Mucosa of rectum (tissue), 2 donors: Measurements from ENCODE around the gene RAPGEF1.

Experiments used
- H3K27ac ChIP-seq, 2 donors: one replicate each; pipeline ENCODE4 v1.7.0; 2013; ENCODE audit warnings: inconsistent platforms in 2 of 2, low read depth in 2 of 2, low read length in 2 of 2
- H3K27me3 ChIP-seq, 2 donors: one replicate each; pipeline ENCODE4 v1.7.0; 2013; ENCODE audit warnings: low read length in 2 of 2; ENCODE audit not compliant: control insufficient read depth in 2 of 2, insufficient read depth in 2 of 2
- H3K36me3 ChIP-seq, 2 donors: one replicate each; pipeline ENCODE4 v1.7.0; 2013; ENCODE audit warnings: low read length in 2 of 2; ENCODE audit not compliant: control insufficient read depth in 2 of 2, insufficient read depth in 2 of 2
- H3K4me1 ChIP-seq, 2 donors: one replicate each; pipeline ENCODE4 v1.7.0; 2013; ENCODE audit warnings: low read length in 2 of 2, mild to moderate bottlenecking in 1 of 2; ENCODE audit not compliant: control insufficient read depth in 2 of 2, insufficient read depth in 2 of 2
- H3K4me3 ChIP-seq, 2 donors: one replicate each; pipeline ENCODE4 v1.7.0; 2013; ENCODE audit warnings: low read length in 2 of 2
- H3K9ac ChIP-seq, 2 donors: one replicate each; pipeline ENCODE4 v1.7.0; 2013; ENCODE audit warnings: low read length in 2 of 2, low read depth in 1 of 2, mild to moderate bottlenecking in 1 of 2
- H3K9me3 ChIP-seq, 2 donors: one replicate each; pipeline ENCODE4 v1.7.0; 2013; ENCODE audit warnings: low read length in 2 of 2; ENCODE audit not compliant: control insufficient read depth in 2 of 2
- donor health status: healthy.
- donor health status: Normal muscosa, but diverticular disease.

RAPGEF1 gene

DNA sequence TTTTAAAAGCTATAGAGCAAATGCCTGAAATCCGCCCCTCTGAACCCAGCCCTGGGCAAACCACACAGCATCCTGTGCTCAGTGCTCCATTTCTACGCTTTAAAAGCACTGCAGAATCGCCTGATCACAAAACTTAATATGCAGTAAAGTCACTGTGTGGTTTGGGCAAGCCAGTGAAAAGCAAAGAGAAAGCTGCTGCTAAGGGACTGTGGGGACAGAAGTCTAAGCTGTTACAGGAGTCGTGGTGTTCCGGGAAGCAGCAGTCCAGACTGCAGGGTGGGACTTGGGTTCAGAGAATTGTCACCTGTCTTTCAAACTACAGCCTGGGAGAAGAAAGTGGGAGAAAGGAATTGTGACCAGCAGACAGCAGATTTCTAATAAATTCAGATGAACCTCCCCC lies 8.2 kb downstream of the RAPGEF1 start:
- Histone ChIP-seq H3K27me3 (no peaks in the 10 kb centered on the region), H3K36me3 (no peaks in the 10 kb centered on the region), H3K9me3 (no peaks in the 10 kb centered on the region), H3K4me3 (no peak overlapping the region), H3K4me1 (peaks cover 71 to 76% of the 10 kb centered on the region in 2 donors), H3K9ac (peak overlapping the region in 1 of 2 donors; percentile 19), H3K27ac (peak overlapping the region; percentile 49 to 81)

DNA sequence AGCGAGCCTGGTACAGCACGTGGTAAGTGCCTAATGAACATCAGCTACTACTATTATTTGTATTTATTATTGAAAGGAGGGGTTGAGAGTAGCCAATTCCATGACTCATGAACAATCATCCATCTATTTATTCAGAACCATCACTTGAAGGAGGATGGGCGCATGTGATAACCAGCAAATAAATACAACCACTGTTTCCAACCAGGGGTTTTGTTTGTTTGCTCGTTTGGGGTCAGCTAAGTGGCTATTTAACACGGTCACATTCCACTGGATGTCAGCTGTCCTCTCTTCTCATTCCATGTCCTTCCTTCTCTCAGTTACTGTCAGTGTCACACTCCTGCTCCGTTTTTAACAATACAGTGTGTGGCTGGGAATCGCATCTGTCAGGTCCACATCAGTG lies 8.6 kb downstream of the RAPGEF1 start:
- Histone ChIP-seq H3K36me3 (no peaks in the 10 kb centered on the region), H3K4me1 (peaks cover 70 to 74% of the 10 kb centered on the region in 2 donors), H3K4me3 (no peak overlapping the region), H3K9ac (peak overlapping the region in 1 of 2 donors; percentile 26), H3K9me3 (no peaks in the 10 kb centered on the region), H3K27ac (peak overlapping the region; percentile 49 to 81), H3K27me3 (no peaks in the 10 kb centered on the region)

- Histone ChIP-seq H3K4me3 (peak overlapping the region in 1 of 2 donors; percentile 5), H3K9ac (peak overlapping the region; percentile 26 to 58), H3K9me3 (no peaks in the 10 kb centered on the region), H3K27ac (peak overlapping the region; percentile 59 to 79), H3K36me3 (no peaks in the 10 kb centered on the region), H3K4me1 (peaks cover 51 to 57% of the 10 kb centered on the region in 2 donors), H3K27me3 (no peaks in the 10 kb centered on the region)
Observed at GRCh38 chr9:131728961-131729360, 10.9 kb downstream of the RAPGEF1 start.

- H3K4me3 ChIP-seq: peak overlapping the region in 1 of 2 donors; percentile 48
- no peaks in the 10 kb centered on the region for H3K36me3 ChIP-seq
- H3K27me3 ChIP-seq: no peaks in the 10 kb centered on the region
- no peaks in the 10 kb centered on the region for H3K9me3 ChIP-seq
- peak overlapping the region; percentile 26 to 58 for H3K9ac ChIP-seq
- H3K27ac ChIP-seq: peak overlapping the region; percentile 59 to 79
- peaks cover 47 to 53% of the 10 kb centered on the region in 2 donors for H3K4me1 ChIP-seq
Observed at GRCh38 chr9:131728546-131728910, 11.3 kb downstream of the RAPGEF1 start.

DNA sequence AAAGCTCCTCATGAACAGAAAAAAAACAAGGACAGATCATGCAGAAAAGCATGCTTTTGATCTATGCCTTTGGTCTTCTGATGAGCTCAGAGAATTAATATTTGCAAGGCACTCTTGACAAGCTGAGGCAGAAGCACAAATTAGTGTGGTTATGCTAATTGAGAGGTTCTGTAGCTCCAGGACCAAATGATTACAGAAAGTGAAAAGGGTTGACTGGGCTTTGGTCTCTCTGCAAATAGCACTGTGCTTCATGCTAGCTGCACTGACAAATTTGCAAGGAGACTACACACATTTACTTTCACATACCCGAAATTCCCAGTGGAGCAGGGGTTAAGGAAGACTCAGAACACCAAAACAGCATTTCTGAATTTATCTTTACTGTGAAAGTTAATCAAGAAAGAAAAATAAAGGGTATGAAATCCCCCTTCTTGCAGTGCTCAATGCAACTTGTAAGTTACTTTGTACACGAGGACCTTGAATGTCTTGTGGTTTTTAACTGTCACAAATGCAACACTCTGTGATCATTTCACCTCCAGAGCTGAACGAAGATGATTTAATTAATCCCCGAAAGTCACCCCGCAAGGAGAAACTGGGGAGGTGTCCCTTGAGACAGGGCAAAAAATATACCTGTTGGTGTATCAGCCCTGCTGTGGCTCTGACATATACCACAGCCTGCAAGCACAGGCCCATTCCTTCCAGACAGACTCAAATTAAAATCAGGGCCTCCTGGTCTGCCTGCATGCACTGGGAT lies 11.9 kb downstream of the RAPGEF1 start:
- Histone ChIP-seq H3K4me3 (peak overlapping the region in 1 of 2 donors; percentile 48), H3K4me1 (peaks cover 44 to 50% of the 10 kb centered on the region in 2 donors), H3K36me3 (no peaks in the 10 kb centered on the region), H3K27ac (peak overlapping the region; percentile 59 to 79), H3K9ac (peak overlapping the region; percentile 7 to 58), H3K9me3 (no peaks in the 10 kb centered on the region), H3K27me3 (no peaks in the 10 kb centered on the region)

GRCh38 chr9:131727184-131727759 lies 12.6 kb downstream of the RAPGEF1 start:
- peaks cover 38 to 45% of the 10 kb centered on the region in 2 donors for H3K4me1 ChIP-seq
- H3K27ac ChIP-seq: peak overlapping the region; percentile 59 to 79

DNA sequence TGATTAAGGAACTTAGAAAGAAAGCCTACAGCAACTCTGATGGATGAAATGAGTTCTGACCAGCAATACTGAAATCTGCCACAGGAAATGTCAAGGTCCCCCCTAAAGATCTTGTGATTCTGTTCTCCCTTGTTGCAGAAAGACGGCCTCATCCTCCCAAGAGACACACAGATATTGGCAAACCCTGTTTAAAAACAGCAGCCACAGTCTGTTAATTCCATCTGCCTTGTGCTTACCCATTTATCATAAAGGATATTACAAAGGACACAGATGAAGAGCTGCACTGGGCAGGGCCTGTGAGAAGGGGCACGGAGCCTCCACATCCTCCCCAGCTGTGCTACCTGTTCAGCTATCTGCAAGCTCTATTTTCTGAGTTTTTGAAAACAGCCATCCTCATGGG lies 15.2 kb downstream of the RAPGEF1 start:
- H3K36me3 ChIP-seq: peaks cover 5 to 6% of the 10 kb centered on the region in 2 donors
- H3K27ac ChIP-seq: peak overlapping the region in 1 of 2 donors; percentile 0
- peaks cover 24 to 30% of the 10 kb centered on the region in 2 donors for H3K4me1 ChIP-seq
- H3K9ac ChIP-seq: no peak overlapping the region
- H3K4me3 ChIP-seq: no peak overlapping the region
- H3K9me3 ChIP-seq: no peaks in the 10 kb centered on the region
- H3K27me3 ChIP-seq: no peaks in the 10 kb centered on the region

More at GRCh38 chr9:131727184-131727759, 12.6 kb downstream of the RAPGEF1 start:
- Histone ChIP-seq H3K4me3 (no peak overlapping the region), H3K27me3 (no peaks in the 10 kb centered on the region), H3K36me3 (no peaks in the 10 kb centered on the region), H3K9ac (peak overlapping the region; percentile 7 to 11), H3K9me3 (no peaks in the 10 kb centered on the region)

GRCh38 chr9:131723632-131724031 lies 16.2 kb downstream of the RAPGEF1 start:
- H3K27ac ChIP-seq: no peak overlapping the region
- H3K4me3 ChIP-seq: no peak overlapping the region
- H3K4me1 ChIP-seq: peaks cover 20 to 26% of the 10 kb centered on the region in 2 donors
- no peaks in the 10 kb centered on the region for H3K9me3 ChIP-seq
- H3K9ac ChIP-seq: no peak overlapping the region
- H3K36me3 ChIP-seq: peaks cover 5 to 6% of the 10 kb centered on the region in 2 donors
- no peaks in the 10 kb centered on the region for H3K27me3 ChIP-seq

DNA sequence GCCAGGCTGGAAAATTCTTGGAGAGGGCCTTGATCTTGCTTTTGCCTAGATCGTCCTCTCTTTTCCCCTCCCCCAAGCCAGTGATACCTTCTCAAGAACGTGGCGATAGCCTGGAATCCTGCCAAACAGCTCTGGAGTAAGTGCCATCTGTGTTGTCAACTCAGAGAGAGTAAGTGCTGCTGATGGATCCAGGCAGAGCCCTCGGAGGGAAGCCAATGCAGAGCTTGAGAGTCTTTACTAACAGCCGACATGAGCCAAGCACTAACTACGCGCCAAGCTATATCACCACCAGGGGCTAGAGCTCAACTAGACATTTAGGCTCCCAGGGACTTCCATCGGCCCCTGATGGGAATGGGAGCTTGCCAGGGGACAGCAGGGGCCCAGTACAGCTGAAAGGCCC lies 17.6 kb downstream of the RAPGEF1 start:
- Histone ChIP-seq H3K27ac (no peak overlapping the region), H3K9me3 (no peaks in the 10 kb centered on the region), H3K27me3 (no peaks in the 10 kb centered on the region), H3K4me3 (no peak overlapping the region), H3K4me1 (peaks cover 8 to 15% of the 10 kb centered on the region in 2 donors), H3K9ac (no peak overlapping the region), H3K36me3 (peaks cover 5 to 6% of the 10 kb centered on the region in 2 donors)

GRCh38 chr9:131721076-131721475 lies 18.8 kb downstream of the RAPGEF1 start:
- Histone ChIP-seq H3K9ac (no peak overlapping the region), H3K9me3 (no peaks in the 10 kb centered on the region), H3K27me3 (no peaks in the 10 kb centered on the region), H3K36me3 (peaks cover 5 to 6% of the 10 kb centered on the region in 2 donors), H3K4me3 (no peak overlapping the region), H3K27ac (no peak overlapping the region), H3K4me1 (peaks cover 0 to 13% of the 10 kb centered on the region in 2 donors)
